HG03460 (cell line): Measurements from ENCODE around the gene RNF26.

ENCODE experiments used
- ATAC-seq: cut with Tn5 transposase; IDR thresholded peaks from one replicate; pipeline ENCODE4 v1.9.1; 2021; ENCODE audit not compliant: unreplicated experiment

Gene RNF26

DNA sequence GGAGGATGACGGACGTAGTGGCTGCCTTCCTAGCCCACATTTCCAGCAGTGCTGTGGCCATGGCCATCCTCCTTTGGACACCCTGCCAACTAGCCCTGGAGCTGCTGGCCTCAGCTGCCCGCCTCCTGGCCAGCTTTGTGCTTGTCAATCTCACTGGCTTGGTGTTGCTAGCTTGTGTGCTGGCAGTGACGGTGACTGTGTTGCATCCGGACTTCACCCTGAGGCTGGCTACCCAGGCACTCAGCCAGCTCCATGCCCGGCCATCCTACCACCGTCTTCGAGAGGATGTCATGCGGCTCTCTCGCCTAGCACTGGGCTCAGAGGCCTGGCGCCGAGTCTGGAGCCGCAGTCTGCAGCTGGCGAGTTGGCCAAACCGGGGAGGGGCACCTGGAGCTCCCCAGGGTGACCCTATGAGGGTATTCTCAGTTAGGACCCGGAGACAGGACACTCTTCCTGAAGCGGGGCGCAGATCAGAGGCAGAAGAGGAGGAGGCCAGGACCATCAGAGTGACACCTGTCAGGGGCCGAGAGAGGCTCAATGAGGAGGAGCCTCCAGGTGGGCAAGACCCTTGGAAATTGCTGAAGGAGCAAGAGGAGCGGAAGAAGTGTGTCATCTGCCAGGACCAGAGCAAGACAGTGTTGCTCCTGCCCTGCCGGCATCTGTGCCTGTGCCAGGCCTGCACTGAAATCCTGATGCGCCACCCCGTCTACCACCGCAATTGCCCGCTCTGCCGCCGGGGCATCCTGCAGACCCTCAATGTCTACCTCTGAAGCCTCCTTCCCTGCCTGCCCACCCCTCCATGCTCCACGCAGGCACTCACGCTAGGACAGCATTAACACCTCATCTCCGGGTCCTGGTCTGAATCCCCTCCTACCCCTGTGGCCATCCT lies 1.6 kb downstream of the RNF26 start:
- ATAC-seq: no peak

DNA sequence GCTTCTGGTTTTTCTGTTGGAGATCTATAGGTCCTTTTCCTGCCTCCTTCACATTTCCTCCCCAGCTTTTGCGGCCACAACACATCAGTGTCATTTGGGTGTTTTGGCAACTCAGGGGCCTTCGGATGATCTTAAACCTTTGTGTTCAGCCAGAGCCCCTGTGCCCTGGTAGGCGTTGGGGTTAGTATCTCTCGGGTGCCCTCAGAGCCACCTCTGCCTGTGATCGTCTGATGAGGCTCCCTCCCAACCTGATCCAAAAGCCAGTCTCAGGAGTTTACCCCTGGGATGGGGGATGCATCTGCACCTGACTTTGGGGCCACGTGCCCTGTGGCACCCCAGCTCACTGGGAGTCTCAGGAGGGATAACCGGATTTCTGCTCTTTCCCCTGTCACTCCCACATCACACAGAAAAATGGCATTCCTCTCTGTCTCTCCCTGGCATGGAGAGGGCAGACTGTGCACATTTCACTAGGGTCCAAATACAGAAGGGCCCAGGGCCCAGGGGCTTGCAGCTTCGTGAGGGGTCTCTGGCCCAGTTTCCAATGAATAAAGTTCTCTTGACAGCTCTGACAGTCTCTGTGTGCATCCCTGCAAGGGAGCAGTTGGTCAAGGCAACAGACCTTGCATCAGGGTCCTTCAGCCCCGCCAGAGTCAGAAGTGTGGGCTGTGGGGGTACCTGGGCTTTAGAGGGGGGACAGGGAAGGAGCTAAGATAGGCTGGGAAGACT lies 2.6 kb downstream of the RNF26 start:
- no peak for ATAC-seq

DNA sequence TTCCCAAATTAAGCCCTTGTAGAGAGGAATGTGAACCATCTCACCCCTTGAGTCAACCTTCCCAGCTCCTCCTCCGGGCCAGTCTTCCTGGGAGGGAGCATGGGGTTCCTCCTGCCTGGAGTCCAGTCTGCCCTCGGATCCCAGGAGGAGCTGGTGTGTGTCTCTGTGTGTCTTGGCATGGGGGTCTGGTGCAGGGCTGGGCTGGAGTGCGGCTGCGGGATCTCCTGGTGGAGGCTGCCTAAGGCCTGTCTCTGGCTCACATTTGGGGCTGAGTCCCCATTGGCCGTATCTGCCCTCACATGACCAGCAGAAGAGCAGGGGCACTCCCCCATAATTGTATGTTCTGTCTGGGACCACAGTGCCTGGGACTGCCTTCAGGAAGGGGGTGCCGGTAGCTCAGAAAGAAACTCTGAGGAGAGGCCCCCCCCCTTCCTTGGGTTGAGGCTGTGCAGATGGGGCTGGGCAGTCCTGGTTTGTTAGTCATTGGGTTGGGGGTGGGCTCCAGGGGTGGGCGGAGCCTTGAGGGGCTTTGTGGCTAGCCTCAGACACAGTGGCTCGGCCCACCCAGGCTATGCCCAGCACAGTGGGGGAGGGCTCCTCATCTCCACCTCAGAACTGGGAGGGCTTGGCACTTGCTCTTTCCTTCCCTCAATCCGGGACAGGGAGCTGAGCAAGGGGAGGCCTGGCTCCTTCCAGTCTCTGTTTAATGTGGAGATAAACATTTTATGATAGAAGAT lies 3.4 kb downstream of the RNF26 start:
- ATAC-seq: no peak

DNA sequence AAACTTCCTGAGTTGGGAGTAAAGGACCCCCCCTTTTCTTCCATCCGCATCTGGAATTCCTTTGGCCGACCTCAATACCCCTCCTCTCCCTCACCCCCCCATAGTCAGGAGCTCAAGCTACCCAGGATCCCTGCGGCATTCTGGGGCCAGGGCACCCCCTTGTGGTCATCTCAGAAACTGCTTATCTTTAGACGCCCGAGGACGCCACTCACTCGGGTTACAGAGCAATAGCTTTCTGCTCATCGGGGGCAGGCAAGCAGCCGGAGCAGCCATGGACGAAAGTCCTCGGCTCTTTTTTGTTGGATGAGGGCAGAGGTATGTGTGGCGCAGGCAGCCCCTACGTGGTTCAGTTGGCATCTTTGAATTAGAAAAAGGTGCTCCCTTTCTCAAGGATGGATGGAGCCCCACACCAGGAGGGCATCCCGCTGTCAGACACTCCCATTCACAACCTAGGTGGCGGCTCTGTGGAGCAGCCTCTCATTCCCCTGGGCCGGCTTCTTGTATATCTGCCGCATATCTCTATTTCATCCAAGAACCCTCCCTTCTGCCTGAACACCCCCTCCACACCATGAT lies 4.1 kb downstream of the RNF26 start:
- ATAC-seq: no peak

DNA sequence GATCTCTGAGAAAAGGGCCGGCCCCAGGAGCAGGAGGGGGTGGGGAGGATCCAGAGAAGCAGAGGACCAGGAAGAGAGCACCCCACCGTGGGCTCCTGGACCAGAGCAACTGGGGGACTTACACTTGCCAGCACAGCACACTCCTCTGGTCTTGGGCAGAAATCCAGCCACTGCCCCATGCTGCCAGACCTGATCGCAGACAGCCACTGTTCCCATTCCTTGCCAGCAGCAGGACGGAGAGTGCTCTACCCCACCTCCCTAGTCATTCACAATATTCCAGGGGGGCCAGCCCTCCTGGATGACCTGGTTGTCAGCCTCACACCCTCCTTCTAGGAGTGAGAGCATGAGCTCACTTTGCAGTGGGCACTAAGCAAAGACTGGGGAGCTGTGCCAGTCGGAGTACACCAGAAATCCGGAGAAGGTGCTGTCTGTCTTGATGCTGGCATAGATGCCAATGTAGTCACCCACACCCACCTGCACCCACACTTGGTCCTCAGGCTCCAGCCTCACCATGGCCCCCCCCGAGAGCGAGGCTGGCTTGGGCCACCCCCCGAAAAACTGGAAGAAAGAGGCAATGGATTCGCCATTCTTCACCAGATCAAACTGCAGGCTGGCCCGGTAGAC lies 4.8 kb downstream of the RNF26 start:
- no peak for ATAC-seq

DNA sequence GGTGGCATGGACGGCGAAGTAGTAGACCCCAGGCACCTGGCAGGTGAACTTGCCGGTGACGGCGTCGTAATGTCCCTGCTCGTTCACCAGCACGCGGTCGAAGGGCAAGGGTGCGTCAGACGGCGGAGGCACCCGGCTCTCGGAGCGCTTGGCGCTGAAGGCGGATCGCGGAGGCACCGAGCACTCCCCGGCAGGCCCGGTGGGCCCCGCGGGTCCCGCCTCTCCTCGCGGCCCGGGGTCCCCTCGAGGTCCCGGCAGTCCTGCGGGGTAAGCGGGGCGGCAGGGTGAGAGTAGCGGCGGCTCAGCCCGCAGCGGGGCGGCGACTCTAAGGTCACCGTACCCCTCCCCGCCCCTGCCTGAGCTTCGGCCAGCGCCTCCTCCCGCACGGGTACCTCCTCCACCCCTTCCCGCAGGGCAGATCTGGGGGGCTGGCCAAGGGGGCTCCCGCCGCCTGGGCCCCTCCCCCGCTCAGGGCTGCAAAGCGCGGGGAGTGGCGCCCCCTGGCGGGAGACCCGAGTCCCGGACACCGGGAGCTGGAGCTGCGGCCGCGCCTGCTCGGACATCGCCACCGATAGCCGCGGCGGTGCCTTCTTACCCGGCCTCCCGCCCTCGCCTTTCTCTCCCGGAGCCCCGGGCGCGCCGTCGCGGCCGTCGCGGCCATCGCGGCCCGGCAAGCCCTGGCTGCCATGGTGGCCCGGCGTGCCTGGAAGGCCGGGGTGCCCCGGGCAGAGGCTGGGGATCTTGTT lies 5.4 kb downstream of the RNF26 start:
- ATAC-seq: no peak

DNA sequence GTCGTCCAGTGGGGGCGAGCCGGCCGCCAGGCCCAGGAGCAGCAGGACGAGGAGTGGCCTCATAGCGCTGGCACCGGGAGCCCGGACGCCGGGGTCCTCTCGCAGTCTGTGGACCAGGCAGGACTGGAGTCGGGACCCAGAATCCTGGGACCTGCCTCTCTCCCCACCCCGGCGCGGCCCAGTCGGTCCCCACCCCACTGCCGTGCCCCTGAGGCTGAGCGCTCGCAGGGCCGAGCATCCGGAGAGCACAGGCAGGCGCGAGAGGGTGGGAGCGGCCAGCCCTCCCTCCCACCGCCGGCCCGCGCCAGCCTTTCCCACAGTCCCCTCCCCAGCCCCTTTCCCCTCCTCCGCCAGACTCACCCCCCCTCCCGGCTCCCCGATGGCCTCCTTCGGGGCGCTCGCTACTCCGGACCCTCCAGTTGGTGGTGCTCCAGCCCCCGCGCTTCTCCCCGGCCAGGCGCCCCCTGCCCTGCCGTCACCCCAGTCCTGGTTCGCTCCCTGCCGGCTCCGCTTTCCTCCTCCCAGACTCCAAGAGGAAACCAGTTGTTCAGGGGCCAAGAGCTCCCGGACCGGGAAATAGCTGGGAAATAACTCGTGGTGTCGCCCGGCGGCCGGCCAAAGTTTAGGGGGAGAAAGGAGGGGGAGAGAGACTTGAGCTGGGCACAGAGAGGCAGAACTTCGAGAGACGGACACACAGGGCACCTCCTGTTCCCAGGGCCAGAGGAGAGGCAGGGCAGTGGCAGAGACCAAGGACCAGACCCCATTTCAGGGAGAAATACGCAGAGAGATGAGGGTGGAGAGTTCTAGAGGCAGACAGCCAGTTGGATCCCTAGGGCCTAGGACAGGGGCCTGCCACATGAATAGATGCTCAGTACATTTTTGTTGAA lies 6.3 kb downstream of the RNF26 start, which contains the start of gene C1QTNF5:
Gene C1QTNF5, minus strand, starts transcription at position 549 of the 887 bp plus-strand sequence. Its CDS starts 486 bp downstream, at position 63.
- no peak for ATAC-seq

DNA sequence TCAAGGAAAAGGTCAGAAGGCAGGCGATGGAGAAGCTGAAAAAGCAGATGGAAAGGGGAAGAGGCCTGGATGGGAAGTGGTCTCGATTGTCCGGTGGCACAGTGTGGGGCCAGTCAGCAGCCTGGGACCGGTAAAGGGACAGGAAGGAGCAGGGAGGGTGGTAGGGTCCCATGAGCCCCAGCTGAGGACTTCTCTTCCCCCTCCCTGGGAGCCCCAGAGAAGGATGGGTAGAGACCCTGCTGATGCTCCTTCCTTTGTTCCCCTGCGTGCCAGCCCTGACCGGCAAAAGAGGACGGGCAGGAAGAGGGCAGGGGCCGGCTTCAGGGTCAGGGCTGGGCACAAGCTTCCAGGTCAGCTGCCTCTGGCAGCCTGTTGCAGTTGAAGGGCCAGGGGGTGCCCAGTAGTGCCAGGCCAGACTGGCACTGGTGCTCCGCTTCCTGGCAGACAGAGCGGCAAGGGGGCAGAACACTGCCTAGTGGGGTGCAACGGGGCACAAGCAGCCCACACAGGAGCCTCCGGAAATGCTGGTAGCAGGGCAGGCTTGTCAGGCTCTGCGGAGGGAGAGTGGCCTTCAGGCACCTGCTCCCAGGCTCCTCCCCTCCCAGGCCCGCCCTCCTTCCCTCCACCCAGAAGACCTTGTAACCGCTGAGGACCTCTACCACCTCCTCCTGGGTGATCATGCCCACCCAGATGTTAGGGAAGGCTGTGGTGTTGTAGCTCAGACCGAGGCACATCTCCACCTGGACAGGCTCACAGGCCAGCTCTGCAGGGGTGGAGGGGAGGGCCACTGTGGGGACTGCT lies 7.1 kb downstream of the RNF26 start:
- ATAC-seq: no peak

DNA sequence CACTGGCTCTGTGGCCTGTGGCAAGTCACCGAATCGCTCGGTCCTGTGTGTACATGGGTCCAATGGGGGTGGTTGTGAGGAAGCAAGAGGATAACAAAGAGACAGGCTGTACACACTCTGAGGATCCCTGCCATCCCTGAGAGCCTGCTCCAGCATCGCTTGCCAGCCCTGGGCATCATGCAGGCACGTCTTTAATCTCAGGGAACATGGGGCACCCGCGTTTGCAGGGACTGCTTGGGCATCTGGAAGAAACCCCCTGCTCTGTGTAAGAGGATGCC lies 7.6 kb downstream of the RNF26 start:
- no peak for ATAC-seq

DNA sequence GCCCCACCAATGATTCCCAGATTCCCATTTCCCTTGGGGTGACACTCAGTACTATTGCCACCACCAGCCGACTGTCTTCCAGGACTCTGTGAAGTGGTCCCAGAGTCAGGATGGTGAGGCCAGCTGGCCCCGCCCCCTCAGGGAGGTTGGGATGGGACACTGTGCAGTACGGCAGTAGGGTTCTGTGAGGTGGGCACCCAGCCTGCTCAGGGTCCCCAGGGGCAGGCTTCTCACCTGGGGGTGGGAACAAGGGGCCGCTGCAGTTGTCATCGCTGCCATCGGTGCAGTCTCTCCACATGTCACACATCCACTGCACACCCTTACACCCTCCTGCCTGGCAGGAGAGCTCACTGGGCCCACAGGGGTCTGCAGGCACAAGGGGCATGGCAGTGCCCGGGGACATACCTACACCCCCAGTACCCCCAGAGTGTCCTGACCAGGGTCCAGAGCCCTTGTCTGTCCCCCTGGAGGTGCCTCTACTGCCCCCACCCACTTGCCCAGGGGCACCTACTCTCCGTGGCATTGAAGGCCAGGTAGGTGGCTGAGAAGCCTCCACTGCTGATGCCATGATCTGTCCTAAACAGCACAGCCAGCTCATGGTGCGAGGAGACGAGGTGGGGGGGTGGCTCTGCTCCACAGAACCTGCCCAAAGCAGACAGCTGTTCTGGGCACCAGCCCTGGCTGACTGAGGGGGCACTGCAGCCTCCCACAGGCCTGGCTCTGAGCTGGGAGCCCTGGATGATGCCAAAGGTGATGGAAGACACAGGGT lies 8.2 kb downstream of the RNF26 start:
- ATAC-seq: no peak

DNA sequence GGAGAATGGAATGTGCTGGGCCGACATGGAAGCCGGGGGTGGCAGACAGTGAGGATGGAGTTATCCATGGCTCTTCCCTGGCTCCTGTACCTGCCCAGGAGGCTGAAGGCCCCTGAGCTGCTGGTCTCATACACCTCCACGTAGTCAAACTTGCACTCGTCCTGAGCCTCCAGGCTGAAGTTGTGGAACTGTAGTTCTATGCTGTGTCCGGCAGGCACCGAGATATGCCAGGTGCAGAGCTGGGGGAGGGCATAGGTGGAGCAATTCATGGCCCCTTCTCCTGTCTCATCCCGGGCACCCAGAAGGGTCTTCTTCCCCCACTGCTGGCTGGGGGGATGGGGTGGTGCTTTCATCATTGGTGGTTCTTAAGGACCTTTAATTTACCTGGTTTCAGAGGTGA lies 9.4 kb downstream of the RNF26 start:
- no peak for ATAC-seq

DNA sequence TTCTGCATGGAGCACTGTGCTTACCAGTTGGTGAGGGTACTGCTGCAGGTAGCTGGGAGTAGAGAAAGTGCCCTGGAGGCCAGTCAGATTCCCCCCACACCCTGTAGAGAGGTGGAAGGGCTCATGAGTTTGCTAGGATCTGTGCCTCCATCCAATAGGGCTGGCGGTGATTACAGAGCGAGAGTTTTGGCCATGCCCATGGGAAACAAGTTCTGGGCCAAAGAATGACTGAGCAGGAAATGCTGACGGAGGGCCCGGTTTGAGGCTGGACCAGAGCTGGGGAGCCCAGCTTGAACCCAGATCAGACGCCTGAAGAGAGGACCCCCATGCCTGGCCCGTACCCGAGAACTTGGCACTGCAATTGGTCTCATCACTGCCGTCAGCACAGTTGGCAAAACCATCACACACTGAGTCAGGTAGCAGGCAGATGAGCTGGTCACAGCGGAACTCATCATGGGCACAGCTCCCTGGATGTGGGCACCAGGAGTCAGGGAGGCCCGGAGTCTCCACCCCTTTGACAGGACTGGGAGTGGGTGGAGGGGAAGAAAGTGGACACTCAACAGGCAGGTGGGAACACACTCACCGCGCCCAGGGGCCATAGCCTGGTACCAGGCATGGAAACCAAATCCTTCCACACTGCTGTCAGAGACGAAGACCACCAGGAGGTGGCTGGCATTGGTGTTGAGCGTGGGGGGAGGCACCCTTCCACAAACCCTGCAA lies 10.1 kb downstream of the RNF26 start:
- no peak for ATAC-seq

DNA sequence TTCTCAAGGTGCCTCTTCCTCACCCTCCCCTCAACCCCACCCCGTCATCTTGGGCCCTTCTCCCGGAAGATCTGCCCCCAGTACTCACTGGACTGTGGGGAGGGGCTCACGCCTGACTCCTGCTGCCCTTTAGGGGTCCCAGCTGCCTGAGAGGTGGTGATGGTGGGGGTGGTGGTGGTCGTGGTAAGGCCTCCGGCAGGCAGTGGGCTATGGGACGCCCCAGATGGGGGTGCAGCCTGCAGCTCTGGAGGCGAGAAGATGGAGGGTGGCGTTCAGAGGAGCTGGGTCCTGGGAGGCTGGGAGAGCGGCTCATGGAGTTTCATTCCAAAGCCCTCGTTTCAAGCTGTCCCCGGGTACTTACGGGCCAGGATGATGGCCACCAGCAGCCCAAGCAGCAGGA lies 11.4 kb downstream of the RNF26 start:
- no peak for ATAC-seq

DNA sequence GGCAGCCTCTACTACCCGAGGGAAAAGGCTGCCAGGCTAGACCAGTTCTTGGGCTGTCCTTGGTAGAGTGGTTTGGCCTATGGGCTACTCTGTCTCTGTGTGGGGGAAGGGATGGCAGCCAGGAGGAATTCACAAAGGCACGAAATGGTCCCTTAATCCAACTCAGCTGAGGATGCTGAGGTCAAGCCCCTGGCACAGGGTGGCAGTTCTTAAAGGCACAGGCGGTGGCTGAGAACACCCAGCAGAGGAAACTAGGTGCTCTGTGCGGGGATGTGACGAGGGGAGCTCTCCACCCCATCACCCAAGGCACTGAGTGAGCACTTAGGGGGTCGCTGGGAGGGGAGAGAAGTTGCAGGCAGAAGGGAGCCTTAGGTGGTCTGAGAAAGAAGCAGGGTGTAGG lies 12.3 kb downstream of the RNF26 start, which contains the start of gene MFRP:
Gene MFRP, minus strand, starts transcription at position 101 of the 400 bp plus-strand sequence. CDS start 192 bp downstream, outside the sequence.
- ATAC-seq: no peak

DNA sequence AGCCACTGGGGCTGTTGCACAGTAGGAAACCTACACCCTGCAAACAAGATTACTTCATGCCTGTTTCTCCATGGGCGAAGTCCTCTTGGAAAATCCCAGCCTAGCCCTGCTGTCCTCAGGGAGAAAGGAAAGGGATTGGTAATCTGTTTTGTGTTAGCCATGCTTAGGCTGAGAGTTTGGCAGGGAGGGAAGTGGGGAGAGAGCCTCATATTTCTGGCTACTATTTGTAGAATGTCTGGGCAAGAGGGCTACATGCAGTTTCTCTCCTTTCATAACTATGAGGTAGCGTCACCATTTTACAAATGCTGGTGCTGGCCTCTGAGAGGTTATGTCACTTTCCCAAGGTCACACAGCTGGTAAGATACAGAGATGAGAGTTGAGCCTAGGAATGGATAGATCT lies 12.9 kb downstream of the RNF26 start:
- no peak for ATAC-seq

DNA sequence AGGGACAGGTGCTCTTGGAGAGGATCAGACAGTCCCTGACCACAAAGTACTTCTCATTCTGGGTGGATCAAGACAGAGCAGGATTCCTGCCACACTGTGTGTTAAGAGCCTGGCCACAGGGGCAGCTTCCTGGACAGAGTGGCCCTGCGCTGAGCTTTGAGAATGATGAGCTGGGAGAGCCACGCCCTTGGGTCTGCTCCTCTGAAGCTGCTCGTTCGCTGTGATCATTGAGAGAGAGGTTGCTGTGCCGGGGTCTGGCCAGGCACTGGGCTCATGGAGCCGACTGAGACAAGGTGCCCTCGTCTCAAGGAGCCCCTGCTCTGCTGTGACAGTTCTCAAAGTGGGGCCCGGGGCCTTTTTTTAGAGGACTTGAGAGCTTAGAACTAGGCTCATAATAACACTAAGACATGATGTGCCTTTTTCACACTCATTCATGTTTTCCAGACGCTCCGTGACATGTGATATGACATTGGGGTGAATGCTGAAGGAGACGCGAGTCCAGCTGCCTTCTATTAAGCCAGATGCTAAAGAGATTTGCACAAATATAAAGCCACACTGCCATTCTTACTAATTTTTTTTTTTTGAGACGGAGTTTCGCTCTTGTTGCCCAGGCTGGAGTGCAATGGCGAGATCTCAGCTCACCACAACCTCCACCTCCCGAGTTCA lies 13.7 kb downstream of the RNF26 start:
- ATAC-seq: no peak
